A549 (cell line): ENCODE data around the gene DGCR2. TPM values are rescaled to one million over a fixed set of nuclear protein-coding genes. Genes with fewer than 3 reads are reported as not detected.

ENCODE experiments used
- ATAC-seq, 2 experiments: fragments of 200-7000 bp in 1 of 2; fragments of >200 bp in 1 of 2; cut with Nextera tagmentation in 1 of 2; cut with Tn5 transposase in 1 of 2; 3 replicates each; pipeline versions ENCODE4 v1.8.0 to v1.9.1; 2018 to 2020; ENCODE audit warnings: mild to moderate bottlenecking in 1 of 2, moderate library complexity in 1 of 2
- CTCF ChIA-PET: fragments of 300-600 bp; sonication (Branson Sonifier 250); formaldehyde crosslinking; extraction: SDS; loops from one replicate; lab custom pipeline; 2021; ENCODE audit warnings: antibody characterized with exemption, inconsistent platforms; lab: Yijun Ruan, JAX
- POLR2A ChIA-PET: fragments of 350-600 bp; formaldehyde crosslinking; extraction: SDS; loops from one replicate; lab custom pipeline; 2021; ENCODE audit warnings: antibody characterized with exemption, inconsistent platforms; lab: Yijun Ruan, JAX
- DNase-seq, 2 experiments: peaks; one replicate each; pipeline versions ENCODE4 v3.0.0 to v3.0.0-alpha.2; 2011 to 2016; ENCODE audit warnings: low read depth in 1 of 2, low spot score in 1 of 2
- FAIRE-seq: peaks from 2 replicates; lab custom pipeline; 2011; peaks lifted over from hg19 to GRCh38; lab: Jason Lieb, UNC
- H3K27ac ChIP-seq, 2 experiments: fragments of >200 bp; sonication (Bioruptor Twin); formaldehyde crosslinking; 3 replicates each; pipeline ENCODE4 v1.5.1; 2016 to 2017
- H3K4me1 ChIP-seq: fragments of >200 bp; sonication (Bioruptor Twin); formaldehyde crosslinking; 3 replicates; pipeline ENCODE4 v1.6.1; 2016
- H3K4me2 ChIP-seq: fragments of >200 bp; sonication (Bioruptor Twin); formaldehyde crosslinking; 3 replicates; pipeline ENCODE4 v1.6.1; 2016
- H3K4me3 ChIP-seq: fragments of >200 bp; sonication (Bioruptor Twin); formaldehyde crosslinking; 3 replicates; pipeline ENCODE4 v1.5.1; 2016
- H3K9me3 ChIP-seq: fragments of >200 bp; sonication (Bioruptor Twin); formaldehyde crosslinking; 3 replicates; pipeline ENCODE4 v1.6.1; 2016
- BHLHE40 ChIP-seq: IDR thresholded peaks from 2 replicates; pipeline ENCODE4 v1.6.1; 2012; ENCODE audit warnings: low read depth, low read length, inconsistent platforms
- CEBPB ChIP-seq, 2 experiments: fragments of >200 bp in 1 of 2; sonication (Bioruptor Twin) in 1 of 2; formaldehyde crosslinking in 1 of 2; IDR thresholded peaks; 2 replicates each; pipeline ENCODE4 v1.6.1; 2012 to 2016
- CHD2 ChIP-seq: fragments of 150-350 bp; IDR thresholded peaks from 2 replicates; pipeline ENCODE4 v1.6.1; 2014; ENCODE audit warnings: low read length; ENCODE audit not compliant: partially characterized antibody
- EHMT2 ChIP-seq: fragments of 200-600 bp; sonication (generic); IDR thresholded peaks from 2 replicates; pipeline ENCODE4 v1.6.1; 2016; ENCODE audit warnings: antibody characterized with exemption, low read depth, mild to moderate bottlenecking, moderate library complexity
- EP300 ChIP-seq, 2 experiments: fragments of >200 bp; sonication (Bioruptor Twin); formaldehyde crosslinking; IDR thresholded peaks; 2 replicates in 1 of 2; 3 replicates in 1 of 2; pipeline ENCODE4 v1.6.1; 2016 to 2017
- FOSL2 ChIP-seq, 2 experiments: fragments of 450-650 bp in 1 of 2; fragments of >200 bp in 1 of 2; sonication (Bioruptor Twin) in 1 of 2; formaldehyde crosslinking; IDR thresholded peaks; 2 replicates each; pipeline versions ENCODE4 v1.5.0 to v1.6.1; 2016 to 2020; ENCODE audit warnings: mild to moderate bottlenecking in 1 of 2, moderate library complexity in 1 of 2
- FOXS1 ChIP-seq: fragments of 250-450 bp; sonication (Bioruptor Pico); IDR thresholded peaks from 2 replicates; pipeline ENCODE4 v1.5.0; 2020; ENCODE audit warnings: mild to moderate bottlenecking, moderate library complexity
- HEYL ChIP-seq: fragments of 250-450 bp; sonication (Bioruptor Pico); IDR thresholded peaks from 2 replicates; pipeline ENCODE4 v1.8.0; 2021; ENCODE audit warnings: mild to moderate bottlenecking, moderate library complexity
- HOXA7 ChIP-seq: fragments of 250-450 bp; sonication (Bioruptor Pico); IDR thresholded peaks from 2 replicates; pipeline ENCODE4 v1.5.0; 2020; ENCODE audit warnings: mild to moderate bottlenecking, moderate library complexity
- HOXB5 ChIP-seq: fragments of 250-450 bp; sonication (Bioruptor Pico); IDR thresholded peaks from 2 replicates; pipeline ENCODE4 v1.5.0; 2020; ENCODE audit warnings: mild to moderate bottlenecking, moderate library complexity
- JUN ChIP-seq, 2 experiments: fragments of >200 bp; sonication (Bioruptor Twin); formaldehyde crosslinking; IDR thresholded peaks; 2 replicates in 1 of 2; 3 replicates in 1 of 2; pipeline ENCODE4 v1.6.1; 2016 to 2017
- KDM1A ChIP-seq: fragments of 200-600 bp; sonication (generic); IDR thresholded peaks from 2 replicates; pipeline ENCODE4 v1.6.1; 2016; ENCODE audit warnings: low read depth, mild to moderate bottlenecking
- NPAS2 ChIP-seq: fragments of 250-450 bp; sonication (Bioruptor Pico); IDR thresholded peaks from 2 replicates; pipeline ENCODE4 v1.8.0; 2022; ENCODE audit warnings: mild to moderate bottlenecking, moderate library complexity, borderline replicate concordance
- NR3C1 ChIP-seq: fragments of >200 bp; sonication (Bioruptor Twin); formaldehyde crosslinking; IDR thresholded peaks from 3 replicates; pipeline ENCODE4 v1.6.1; 2017
- PHF8 ChIP-seq: fragments of 200-600 bp; sonication (generic); IDR thresholded peaks from 2 replicates; pipeline ENCODE4 v1.6.1; 2016; ENCODE audit warnings: low read depth, mild to moderate bottlenecking, antibody characterized with exemption, moderate library complexity, borderline replicate concordance
- RAD21 ChIP-seq, 2 experiments: fragments of >200 bp in 1 of 2; sonication (Bioruptor Twin) in 1 of 2; formaldehyde crosslinking in 1 of 2; IDR thresholded peaks in 1 of 2; conservative IDR thresholded peaks in 1 of 2; 2 replicates in 1 of 2; 3 replicates in 1 of 2; pipeline ENCODE4 v1.6.1; 2012 to 2018; ENCODE audit warnings: inconsistent platforms in 1 of 2
- RFX5 ChIP-seq: fragments of 450-650 bp; IDR thresholded peaks from 2 replicates; pipeline ENCODE4 v1.7.1; 2014; ENCODE audit warnings: antibody characterized with exemption, mild to moderate bottlenecking, moderate library complexity
- SMC3 ChIP-seq: fragments of >200 bp; sonication (Bioruptor Twin); formaldehyde crosslinking; IDR thresholded peaks from 3 replicates; pipeline ENCODE4 v1.6.1; 2018; ENCODE audit warnings: inconsistent platforms
- ZFP36 ChIP-seq: fragments of 450-650 bp; IDR thresholded peaks from 2 replicates; pipeline ENCODE4 v1.6.1; 2014; ENCODE audit warnings: borderline replicate concordance; ENCODE audit not compliant: partially characterized antibody
- ZSCAN20 ChIP-seq: fragments of 250-450 bp; sonication (Bioruptor Pico); IDR thresholded peaks from 2 replicates; pipeline ENCODE4 v1.8.0; 2022; ENCODE audit warnings: mild to moderate bottlenecking, moderate library complexity
- whole genome bisulfite sequencing: methylation state at CpG from one replicate; pipeline ENCODE4 v1.1.6; 2017; ENCODE audit errors: missing lambda C conversion rate; 5-methylcytosine and 5-hydroxymethylcytosine counted together
- polyA plus RNA-seq, 4 experiments: library from polyadenylated mRNA; depleted of rRNA in 3 of 4; stranded (reverse); fragments of >200 nt; fragmentation: RNase III in 1 of 4; extraction: RNeasy Plus Mini Kit Qiagen cat#74134 plus additional on column Dnase treatment in 1 of 4; gene quantifications; 2 replicates in 3 of 4; 3 replicates in 1 of 4; pipeline ENCODE4 v1.2.3, GENCODE V29; 2011 to 2017
- TF ChIP-seq, protein P1 (sequence below): fragments of >200 bp; sonication (Bioruptor Twin); formaldehyde crosslinking; IDR thresholded peaks from 3 replicates; pipeline ENCODE4 v1.6.1; 2016
- TF ChIP-seq, protein P2 (sequence below): IDR thresholded peaks from 2 replicates; pipeline ENCODE4 v1.6.1; 2012; ENCODE audit warnings: low read depth, borderline replicate concordance
- TF ChIP-seq, protein P3 (sequence below): fragments of 250-450 bp; sonication (Bioruptor Pico); IDR thresholded peaks from 2 replicates; pipeline ENCODE4 v1.5.0; 2021; ENCODE audit warnings: mild to moderate bottlenecking, moderate library complexity, borderline replicate concordance
- TF ChIP-seq, protein P4 (sequence below): fragments of 150-350 bp; IDR thresholded peaks from 2 replicates; pipeline ENCODE4 v1.6.1; 2014; ENCODE audit warnings: low read depth, mild to moderate bottlenecking, low read length
- TF ChIP-seq, protein P5 (sequence below): IDR thresholded peaks from 2 replicates; pipeline ENCODE4 v1.6.1; 2012
- TF ChIP-seq, protein P6 (sequence below): fragments of >200 bp; sonication (Bioruptor Twin); formaldehyde crosslinking; IDR thresholded peaks from 2 replicates; pipeline ENCODE4 v1.6.1; 2016
- TF ChIP-seq, protein P7 (sequence below): fragments of 250-450 bp; sonication (Bioruptor Pico); IDR thresholded peaks from 2 replicates; pipeline ENCODE4 v1.5.0; 2020; ENCODE audit warnings: low read depth, mild to moderate bottlenecking, moderate library complexity

Gene DGCR2
- polyA plus RNA-seq, 2 of the 4 experiments (the other 2 are of a cell fraction) = 10.6 to 17.9 TPM

DNA sequence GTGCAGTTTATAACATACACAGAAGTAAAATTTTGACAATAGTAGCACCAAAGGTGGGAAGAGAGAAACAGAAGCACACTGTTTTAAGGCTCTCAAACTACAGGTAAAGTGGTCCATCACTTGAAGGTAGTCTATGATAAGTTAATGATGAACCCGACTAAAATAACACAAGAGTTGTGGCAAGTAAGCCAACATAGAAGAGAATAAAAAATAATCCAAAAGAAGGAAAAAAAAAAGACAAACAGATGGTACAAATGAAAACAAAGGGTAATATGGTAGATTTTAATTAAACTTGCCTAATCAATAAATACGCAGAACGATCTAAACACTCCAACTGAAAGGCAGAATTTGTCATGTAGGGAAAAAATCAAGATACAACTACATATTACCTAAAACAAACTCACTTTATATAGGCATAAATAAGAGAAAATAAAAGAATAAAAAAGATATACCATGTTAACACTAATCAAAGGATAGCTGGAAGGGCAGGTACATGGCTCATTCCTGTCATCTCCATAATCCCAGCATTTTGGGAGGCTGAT lies 31.6 kb downstream of the DGCR2 start:
- H3K4me2 ChIP-seq = no peak overlapping the region
- no peak overlapping the region for H3K27ac ChIP-seq
- TF ChIP-seq EP300 (IDR thresholded peaks at IDR 0.05) = no peak
- no peak for TF ChIP-seq ZFP36
- TF ChIP-seq, protein P1, sequence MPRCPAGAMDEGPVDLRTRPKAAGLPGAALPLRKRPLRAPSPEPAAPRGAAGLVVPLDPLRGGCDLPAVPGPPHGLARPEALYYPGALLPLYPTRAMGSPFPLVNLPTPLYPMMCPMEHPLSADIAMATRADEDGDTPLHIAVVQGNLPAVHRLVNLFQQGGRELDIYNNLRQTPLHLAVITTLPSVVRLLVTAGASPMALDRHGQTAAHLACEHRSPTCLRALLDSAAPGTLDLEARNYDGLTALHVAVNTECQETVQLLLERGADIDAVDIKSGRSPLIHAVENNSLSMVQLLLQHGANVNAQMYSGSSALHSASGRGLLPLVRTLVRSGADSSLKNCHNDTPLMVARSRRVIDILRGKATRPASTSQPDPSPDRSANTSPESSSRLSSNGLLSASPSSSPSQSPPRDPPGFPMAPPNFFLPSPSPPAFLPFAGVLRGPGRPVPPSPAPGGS = no peak
- no peak for TF ChIP-seq HOXB5 (CRISPR knock-in tag)
- TF ChIP-seq PHF8 = no peak
- no peak for TF ChIP-seq KDM1A
- TF ChIP-seq NPAS2 (CRISPR knock-in tag) = no peak
- no peak for TF ChIP-seq RAD21 (conservative IDR thresholded peaks at IDR 0.05 in 1 of 2, IDR thresholded peaks at IDR 0.05 in 1 of 2)
- no peak for TF ChIP-seq JUN (IDR thresholded peaks at IDR 0.05)
- TF ChIP-seq, protein P2, sequence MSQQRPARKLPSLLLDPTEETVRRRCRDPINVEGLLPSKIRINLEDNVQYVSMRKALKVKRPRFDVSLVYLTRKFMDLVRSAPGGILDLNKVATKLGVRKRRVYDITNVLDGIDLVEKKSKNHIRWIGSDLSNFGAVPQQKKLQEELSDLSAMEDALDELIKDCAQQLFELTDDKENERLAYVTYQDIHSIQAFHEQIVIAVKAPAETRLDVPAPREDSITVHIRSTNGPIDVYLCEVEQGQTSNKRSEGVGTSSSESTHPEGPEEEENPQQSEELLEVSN = no peak
- no peak for TF ChIP-seq ZSCAN20 (CRISPR knock-in tag)
- TF ChIP-seq, protein P3, sequence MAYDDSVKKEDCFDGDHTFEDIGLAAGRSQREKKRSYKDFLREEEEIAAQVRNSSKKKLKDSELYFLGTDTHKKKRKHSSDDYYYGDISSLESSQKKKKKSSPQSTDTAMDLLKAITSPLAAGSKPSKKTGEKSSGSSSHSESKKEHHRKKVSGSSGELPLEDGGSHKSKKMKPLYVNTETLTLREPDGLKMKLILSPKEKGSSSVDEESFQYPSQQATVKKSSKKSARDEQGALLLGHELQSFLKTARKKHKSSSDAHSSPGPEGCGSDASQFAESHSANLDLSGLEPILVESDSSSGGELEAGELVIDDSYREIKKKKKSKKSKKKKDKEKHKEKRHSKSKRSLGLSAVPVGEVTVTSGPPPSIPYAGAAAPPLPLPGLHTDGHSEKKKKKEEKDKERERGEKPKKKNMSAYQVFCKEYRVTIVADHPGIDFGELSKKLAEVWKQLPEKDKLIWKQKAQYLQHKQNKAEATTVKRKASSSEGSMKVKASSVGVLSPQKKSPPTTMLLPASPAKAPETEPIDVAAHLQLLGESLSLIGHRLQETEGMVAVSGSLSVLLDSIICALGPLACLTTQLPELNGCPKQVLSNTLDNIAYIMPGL (CRISPR knock-in tag) = no peak
- no peak for TF ChIP-seq RFX5
- TF ChIP-seq CHD2 = no peak
- TF ChIP-seq HOXA7 (CRISPR knock-in tag) = no peak
- TF ChIP-seq CEBPB (IDR thresholded peaks at IDR 0.05) = no peak
- TF ChIP-seq HEYL (CRISPR knock-in tag) = no peak
- TF ChIP-seq, protein P4, sequence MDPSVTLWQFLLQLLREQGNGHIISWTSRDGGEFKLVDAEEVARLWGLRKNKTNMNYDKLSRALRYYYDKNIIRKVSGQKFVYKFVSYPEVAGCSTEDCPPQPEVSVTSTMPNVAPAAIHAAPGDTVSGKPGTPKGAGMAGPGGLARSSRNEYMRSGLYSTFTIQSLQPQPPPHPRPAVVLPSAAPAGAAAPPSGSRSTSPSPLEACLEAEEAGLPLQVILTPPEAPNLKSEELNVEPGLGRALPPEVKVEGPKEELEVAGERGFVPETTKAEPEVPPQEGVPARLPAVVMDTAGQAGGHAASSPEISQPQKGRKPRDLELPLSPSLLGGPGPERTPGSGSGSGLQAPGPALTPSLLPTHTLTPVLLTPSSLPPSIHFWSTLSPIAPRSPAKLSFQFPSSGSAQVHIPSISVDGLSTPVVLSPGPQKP = no peak
- peaks cover 7% of the 10 kb centered on the region; the same call in 1 of the 3 replicates for H3K4me1 ChIP-seq
- H3K9me3 ChIP-seq = no peaks in the 10 kb centered on the region
- H3K4me3 ChIP-seq = no peak overlapping the region
- no peak for FAIRE-seq
- POLR2A ChIA-PET = no interaction called here
- no peak for ATAC-seq
- whole genome bisulfite sequencing = 74% methylated on average over 3 of the region's 3 CpGs
- no peak for DNase-seq
- CTCF ChIA-PET = interaction anchor here (1.3 kb wide), 3 partner anchors 20 to 54 kb away, joined by 3 to 5 read pairs (median 3); partner anchors contain the start of gene ESS2

DNA sequence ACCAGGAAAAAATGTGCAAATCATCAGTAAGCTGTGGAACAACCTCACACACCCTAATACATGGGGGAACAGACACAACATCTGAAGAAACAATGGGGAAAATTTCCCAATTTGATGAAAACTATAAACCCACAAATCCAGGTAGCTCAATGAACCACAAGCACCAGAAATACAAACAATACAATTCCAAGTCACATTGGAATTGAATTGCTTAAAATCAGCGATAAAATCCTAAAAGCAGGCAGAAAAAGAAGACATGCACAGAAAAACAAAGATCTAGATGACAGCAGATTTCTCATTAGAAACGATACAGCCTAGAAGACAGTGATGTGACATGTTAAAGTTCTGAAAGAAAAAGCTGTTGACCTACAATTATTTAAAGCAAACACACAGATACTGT lies 32.0 kb downstream of the DGCR2 start:
- Histone ChIP-seq H3K27ac (no peak overlapping the region), H3K4me1 (peaks cover 12% of the 10 kb centered on the region; the same call in 2 of the 3 replicates), H3K4me2 (no peak overlapping the region), H3K4me3 (no peak overlapping the region), H3K9me3 (no peaks in the 10 kb centered on the region)
- DNase-seq = no peak
- POLR2A ChIA-PET = no interaction called here
- no peak for ATAC-seq
- CTCF ChIA-PET = interaction anchor here (0.5 to 1.3 kb wide), 4 partner anchors 21 to 922 kb away, joined by 3 to 5 read pairs (median 3); partner anchors contain the start of gene ESS2
- WGBS = 93% methylated on average over 2 of the region's 2 CpGs
- FAIRE-seq = no peak
- TF ChIP-seq EP300 (IDR thresholded peaks at IDR 0.05) (no peak), BHLHE40 (no peak), FOSL2 (IDR thresholded peaks at IDR 0.05) (no peak), FOSL2 (CRISPR knock-in tag; IDR thresholded peaks at IDR 0.05) (no peak), NR3C1 (no peak), FOXS1 (CRISPR knock-in tag) (no peak), EHMT2 (no peak), SMC3 (no peak), HEYL (CRISPR knock-in tag) (no peak), HOXB5 (CRISPR knock-in tag) (no peak)
- TF ChIP-seq, protein P5, sequence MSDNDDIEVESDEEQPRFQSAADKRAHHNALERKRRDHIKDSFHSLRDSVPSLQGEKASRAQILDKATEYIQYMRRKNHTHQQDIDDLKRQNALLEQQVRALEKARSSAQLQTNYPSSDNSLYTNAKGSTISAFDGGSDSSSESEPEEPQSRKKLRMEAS = no peak
- TF ChIP-seq, protein P6, sequence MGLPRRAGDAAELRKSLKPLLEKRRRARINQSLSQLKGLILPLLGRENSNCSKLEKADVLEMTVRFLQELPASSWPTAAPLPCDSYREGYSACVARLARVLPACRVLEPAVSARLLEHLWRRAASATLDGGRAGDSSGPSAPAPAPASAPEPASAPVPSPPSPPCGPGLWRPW = no peak
- TF ChIP-seq, protein P7, sequence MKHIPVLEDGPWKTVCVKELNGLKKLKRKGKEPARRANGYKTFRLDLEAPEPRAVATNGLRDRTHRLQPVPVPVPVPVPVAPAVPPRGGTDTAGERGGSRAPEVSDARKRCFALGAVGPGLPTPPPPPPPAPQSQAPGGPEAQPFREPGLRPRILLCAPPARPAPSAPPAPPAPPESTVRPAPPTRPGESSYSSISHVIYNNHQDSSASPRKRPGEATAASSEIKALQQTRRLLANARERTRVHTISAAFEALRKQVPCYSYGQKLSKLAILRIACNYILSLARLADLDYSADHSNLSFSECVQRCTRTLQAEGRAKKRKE (CRISPR knock-in tag) = no peak
- TF ChIP-seq, protein P3 (CRISPR knock-in tag) = no peak
